Astrocyte of the spinal cord (primary cell): Measurements from ENCODE around the gene COG5.

Experiments used
- DNase-seq: peaks from one replicate; pipeline ENCODE4 v3.0.0; 2011; ENCODE audit warnings: low read depth, low spot score
- H3K4me3 ChIP-seq: 2 replicates; pipeline ENCODE4 v1.5.1; 2011; ENCODE audit warnings: low read depth, mild to moderate bottlenecking, low read length, moderate library complexity
- CTCF ChIP-seq: IDR thresholded peaks from 2 replicates; pipeline ENCODE4 v1.5.1; 2012; ENCODE audit warnings: low read depth, mild to moderate bottlenecking, low read length, inconsistent platforms
- in situ Hi-C: cut with HindIII; loops from 2 replicates; pipeline ENCODE4 v1.10.0; 2017; ENCODE audit warnings: low sequenced_read_pairs

The COG5 gene

GRCh38 chr7:107564553-107565298 is 1.0 kb upstream of the COG5 start:
- peak overlapping the region; percentile 74 for H3K4me3 ChIP-seq
- in situ Hi-C loops, result no loop called here
- DNase-seq, result peak; percentile 86
- TF ChIP-seq CTCF, result no peak

- no peak for DNase-seq
- peak overlapping the region; percentile 74 for H3K4me3 ChIP-seq
- no peak for TF ChIP-seq CTCF
- in situ Hi-C loops, result no loop called here
These were observed 492 bp downstream of the COG5 start for GRCh38 chr7:107563081-107563774.

- DNase-seq, result no peak
- TF ChIP-seq CTCF, result no peak
- in situ Hi-C loops, result no loop called here
- no peak overlapping the region for H3K4me3 ChIP-seq
These were observed 2.7 kb downstream of the COG5 start for GRCh38 chr7:107560898-107561516.

GRCh38 chr7:107559864-107560263 is 3.9 kb downstream of the COG5 start:
- no peak for TF ChIP-seq CTCF
- no peak overlapping the region for H3K4me3 ChIP-seq
- DNase-seq, result peak; percentile 61
- in situ Hi-C loops, result no loop called here

GRCh38 chr7:107555893-107556292 is 7.8 kb downstream of the COG5 start:
- no peak overlapping the region for H3K4me3 ChIP-seq
- TF ChIP-seq CTCF, result no peak
- DNase-seq, result no peak
- in situ Hi-C loops, result no loop called here

- no peak for DNase-seq
- no peak overlapping the region for H3K4me3 ChIP-seq
- TF ChIP-seq CTCF, result no peak
- in situ Hi-C loops, result no loop called here
These were observed 11.8 kb downstream of the COG5 start for GRCh38 chr7:107551936-107552335.
